ENCODE data around the gene TSGA10IP.

DNA sequence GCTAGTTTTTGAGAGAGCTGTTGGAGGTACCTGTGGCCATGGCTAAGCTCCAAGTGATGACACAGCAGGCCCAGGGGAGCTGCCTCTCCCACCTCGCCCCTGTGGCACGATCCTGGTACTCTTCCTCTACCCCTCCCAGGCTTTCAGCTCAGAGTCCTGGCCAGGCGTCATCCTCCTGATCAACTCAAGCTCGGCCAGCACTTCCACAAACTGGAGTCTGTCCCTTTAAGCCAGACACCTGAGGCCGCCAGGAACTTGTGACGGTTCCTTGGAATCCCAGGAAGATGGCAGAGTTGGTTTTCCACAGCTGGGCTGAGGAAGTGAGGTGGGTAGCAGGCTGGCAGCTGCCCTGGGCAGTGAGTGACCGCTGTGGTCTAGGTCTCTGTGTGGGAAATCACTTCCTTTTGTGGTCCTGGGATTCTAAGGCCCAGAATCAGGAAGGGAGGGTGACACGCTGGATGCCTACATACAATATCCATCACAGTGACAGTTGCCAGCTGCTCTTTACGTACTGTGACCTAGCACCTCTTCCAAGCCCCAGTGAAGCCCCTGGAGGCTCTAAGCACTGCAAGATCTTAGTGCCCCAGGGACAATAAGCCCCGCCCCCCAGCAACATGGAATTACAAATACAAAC is 63.3 kb downstream of the TSGA10IP start:
- TF ChIP-seq CTCF (IDR thresholded peaks at IDR 0.05) (no peak), SIN3A (IDR thresholded peaks at IDR 0.05; ENCODE audit: borderline replicate concordance, insufficient read depth, low read depth, low read length) (no peak), POLR2AphosphoS5 (IDR thresholded peaks at IDR 0.05; ENCODE audit: low read depth, low read length) (no peak), REST (IDR thresholded peaks at IDR 0.05; ENCODE audit: insufficient read depth in 1 of 2, low read depth in 2 of 2, low read length in 1 of 2) (no peak)
